Activated CD4-positive, alpha-beta T cell treated with anti-CD3 and anti-CD28 coated beads, Interleukin-2, amount 50 U/mL, for 1 hour (primary cell): ENCODE data around the gene TTC17.
A peak's percentile ranks its signal among the peaks of the same experiment; 100 is the strongest.
"Not testable (repeated sequence)": the region's sequence is repeated elsewhere in the genome, so short reads cannot be mapped to it uniquely, and the experiment has no call there.

Source experiments
- DNase-seq: peaks from one replicate; pipeline ENCODE4 v3.0.0-alpha.2; 2020

Gene TTC17, protein sequence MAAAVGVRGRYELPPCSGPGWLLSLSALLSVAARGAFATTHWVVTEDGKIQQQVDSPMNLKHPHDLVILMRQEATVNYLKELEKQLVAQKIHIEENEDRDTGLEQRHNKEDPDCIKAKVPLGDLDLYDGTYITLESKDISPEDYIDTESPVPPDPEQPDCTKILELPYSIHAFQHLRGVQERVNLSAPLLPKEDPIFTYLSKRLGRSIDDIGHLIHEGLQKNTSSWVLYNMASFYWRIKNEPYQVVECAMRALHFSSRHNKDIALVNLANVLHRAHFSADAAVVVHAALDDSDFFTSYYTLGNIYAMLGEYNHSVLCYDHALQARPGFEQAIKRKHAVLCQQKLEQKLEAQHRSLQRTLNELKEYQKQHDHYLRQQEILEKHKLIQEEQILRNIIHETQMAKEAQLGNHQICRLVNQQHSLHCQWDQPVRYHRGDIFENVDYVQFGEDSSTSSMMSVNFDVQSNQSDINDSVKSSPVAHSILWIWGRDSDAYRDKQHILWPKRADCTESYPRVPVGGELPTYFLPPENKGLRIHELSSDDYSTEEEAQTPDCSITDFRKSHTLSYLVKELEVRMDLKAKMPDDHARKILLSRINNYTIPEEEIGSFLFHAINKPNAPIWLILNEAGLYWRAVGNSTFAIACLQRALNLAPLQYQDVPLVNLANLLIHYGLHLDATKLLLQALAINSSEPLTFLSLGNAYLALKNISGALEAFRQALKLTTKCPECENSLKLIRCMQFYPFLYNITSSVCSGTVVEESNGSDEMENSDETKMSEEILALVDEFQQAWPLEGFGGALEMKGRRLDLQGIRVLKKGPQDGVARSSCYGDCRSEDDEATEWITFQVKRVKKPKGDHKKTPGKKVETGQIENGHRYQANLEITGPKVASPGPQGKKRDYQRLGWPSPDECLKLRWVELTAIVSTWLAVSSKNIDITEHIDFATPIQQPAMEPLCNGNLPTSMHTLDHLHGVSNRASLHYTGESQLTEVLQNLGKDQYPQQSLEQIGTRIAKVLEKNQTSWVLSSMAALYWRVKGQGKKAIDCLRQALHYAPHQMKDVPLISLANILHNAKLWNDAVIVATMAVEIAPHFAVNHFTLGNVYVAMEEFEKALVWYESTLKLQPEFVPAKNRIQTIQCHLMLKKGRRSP

DNA sequence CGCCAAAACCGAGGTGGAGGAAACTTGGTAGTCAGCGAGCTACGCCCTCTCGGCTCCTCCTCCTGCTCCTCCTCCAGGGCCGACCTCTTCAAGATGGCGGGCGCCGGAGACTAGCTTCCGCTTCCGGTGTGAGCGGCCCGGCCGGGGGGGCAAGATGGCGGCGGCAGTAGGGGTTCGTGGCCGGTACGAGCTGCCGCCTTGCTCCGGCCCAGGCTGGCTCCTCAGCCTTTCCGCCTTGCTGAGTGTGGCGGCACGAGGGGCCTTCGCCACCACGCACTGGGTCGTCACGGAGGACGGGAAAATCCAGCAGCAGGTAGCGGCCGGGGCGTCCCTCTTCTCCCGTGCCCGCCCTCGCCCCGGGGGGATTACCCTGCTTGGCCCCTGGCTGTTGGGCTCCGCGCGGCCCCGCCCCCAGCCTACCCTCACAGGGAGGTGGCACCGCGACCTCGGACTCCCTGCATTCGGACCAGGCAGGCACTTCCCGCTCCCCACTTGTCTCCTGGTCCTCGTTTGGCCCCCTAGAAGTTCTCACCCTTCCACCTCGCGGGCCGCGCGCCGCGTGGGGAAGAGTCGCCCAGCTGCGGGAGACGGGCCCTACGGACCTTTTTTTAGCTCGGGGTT is at the start of gene TTC17:
TSS of gene TTC17 (plus strand) at position 120 of the 621 bp plus-strand sequence. CDS start at position 155, 35 bp downstream.
- DNase-seq: peak; percentile 90

DNA sequence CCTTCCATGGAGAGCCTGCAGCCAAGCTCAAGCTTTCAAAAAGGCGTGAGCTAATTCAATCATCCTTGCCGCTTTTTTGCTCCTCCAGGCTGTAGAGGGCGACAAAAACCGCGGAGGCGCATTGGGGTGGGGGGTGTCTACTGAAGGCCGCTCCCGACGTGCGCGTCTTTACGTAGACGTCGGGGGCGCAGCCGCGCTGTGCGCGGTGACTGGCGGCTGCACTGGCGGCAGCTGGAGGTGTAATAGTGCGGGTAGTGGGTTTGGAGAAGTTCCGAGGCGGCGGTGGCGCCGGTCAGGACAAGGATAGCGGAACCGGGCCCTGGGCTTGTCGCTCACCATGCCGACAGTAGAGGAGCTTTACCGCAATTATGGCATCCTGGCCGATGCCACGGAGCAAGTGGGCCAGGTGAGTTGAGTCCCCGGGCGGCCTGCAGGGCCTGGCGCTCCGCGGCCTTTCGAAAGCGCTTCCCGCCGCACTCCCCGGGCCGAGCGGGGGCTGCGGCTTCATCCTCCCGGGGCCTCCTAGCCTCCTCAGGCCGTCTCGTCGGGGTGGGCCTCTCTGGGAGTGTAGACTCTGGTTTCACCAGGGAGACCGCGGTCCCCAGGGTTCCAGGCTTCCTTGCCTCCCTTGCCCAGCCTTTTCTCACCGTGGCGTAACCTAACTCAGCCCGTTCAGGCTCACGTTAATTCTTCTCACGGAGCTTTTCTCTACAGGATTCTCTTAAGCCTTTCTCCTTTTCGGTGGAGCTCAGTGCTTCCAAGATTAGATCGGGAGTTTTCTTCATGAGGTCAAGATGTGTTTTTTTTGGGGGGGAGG is 46.7 kb upstream of the TTC17 start, which contains the start of gene API5:
TSS of gene API5 (plus strand) at position 206 of the 817 bp plus-strand sequence. CDS start at position 338, 132 bp downstream.
- peak; percentile 89 for DNase-seq

DNA sequence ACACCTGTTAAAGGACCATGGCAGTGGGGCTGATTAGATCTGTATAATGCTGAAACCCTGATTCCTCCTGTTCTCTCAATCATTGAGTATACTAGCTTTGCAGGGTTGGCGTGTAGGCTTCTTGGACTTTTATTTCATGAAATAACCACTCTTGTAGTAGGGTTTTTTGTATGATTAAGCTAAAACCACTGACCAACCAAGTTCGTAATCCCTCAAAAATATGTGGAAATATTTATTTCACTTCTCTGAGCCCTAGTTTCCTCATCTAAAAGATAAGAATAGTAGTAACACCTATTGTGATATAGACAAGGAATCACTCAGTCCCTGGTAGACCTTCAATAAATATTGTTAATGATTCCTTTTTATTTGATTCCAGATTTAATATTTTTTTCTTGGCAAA is 42.8 kb upstream of the TTC17 start:
- DNase-seq: no peak

DNA sequence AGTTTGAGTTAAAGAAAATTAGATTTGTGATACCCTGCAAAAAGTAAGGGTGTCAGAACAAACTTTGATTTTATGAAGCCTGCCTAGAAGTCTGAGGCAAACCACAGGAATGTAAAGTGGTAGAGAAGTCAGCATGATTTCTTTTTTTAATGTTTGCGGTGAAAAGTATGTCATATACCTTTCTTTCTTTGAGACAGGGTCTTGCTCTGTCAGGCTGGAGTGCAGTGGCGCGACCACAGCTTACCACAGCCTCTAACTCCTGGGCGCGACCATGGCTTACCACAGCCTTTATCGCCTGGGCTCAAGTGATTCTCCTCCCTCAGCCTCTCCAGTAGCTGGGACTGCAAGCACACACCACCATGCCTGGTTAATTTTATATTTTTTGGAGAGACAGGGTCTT is 42.3 kb upstream of the TTC17 start:
- DNase-seq: no peak

DNA sequence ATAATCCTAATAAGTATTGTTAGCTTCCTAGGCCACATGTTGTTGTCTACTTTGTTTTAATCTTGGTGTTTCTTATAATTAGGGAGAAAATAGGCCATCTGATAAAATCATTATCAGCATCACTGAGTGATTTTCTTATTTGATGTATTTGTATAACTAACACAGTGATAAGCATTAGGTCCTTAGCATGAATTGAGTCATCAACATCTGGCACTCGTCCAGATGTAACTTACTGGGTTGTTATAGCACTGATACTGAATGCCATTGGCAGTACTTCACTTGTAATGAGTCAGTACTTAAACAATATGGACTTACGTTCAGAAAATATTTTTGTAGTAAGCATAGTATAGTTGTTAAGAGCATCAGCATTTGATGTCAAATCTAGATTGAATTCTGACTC is 30.7 kb upstream of the TTC17 start:
- no peak for DNase-seq

DNA sequence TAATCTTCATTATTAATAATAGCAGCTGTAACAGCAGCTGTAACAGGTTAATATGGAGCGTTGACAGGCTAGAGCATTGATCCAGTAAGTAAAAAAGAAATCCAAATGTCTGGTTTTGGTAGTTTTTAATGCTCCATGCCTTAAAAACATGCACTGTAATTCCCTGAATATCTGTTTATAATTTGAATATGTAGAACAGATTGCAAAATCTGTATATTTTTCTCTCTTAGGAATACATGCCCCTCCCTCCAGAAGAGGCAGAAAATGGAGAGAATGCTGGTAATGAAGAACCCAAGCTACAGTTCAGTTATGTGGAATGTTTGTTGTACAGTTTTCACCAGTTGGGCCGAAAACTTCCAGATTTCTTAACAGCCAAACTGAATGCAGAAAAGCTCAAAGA is 30.2 kb upstream of the TTC17 start:
- DNase-seq: no peak

DNA sequence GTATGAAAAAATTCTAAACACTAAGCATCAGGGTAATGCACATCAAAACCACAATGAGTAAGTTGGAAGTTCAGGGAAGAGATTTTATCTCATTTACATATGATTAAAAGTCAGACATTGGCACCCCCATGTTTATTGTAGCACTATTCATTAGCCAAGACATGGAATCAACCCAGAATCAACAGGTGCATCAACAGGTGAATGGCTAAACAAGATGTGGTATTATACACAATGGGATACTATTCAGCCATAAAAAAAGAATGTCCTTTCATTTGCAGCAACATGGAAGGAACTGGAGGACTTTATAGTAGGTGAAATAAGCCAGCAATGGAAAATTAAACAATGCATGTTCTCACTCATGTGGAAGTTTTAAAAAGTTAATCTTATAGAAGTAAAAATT is 17.6 kb upstream of the TTC17 start:
- DNase-seq: no peak

DNA sequence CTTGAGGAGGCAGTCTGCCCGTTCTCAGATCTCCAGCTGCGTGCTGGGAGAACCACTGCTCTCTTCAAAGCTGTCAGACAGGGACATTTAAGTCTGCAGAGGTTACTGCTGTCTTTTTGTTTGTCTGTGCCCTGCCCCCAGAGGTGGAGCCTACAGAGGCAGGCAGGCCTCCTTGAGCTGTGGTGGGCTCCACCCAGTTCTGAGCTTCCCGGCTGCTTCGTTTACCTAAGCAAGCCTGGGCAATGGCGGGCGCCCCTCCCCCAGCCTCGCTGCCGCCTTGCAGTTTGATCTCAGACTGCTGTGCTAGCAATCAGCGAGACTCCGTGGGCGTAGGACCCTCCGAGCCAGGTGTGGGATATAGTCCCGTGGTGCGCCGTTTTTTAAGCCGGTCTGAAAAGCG is 7.3 kb upstream of the TTC17 start:
- DNase-seq: not testable (repeated sequence)

DNA sequence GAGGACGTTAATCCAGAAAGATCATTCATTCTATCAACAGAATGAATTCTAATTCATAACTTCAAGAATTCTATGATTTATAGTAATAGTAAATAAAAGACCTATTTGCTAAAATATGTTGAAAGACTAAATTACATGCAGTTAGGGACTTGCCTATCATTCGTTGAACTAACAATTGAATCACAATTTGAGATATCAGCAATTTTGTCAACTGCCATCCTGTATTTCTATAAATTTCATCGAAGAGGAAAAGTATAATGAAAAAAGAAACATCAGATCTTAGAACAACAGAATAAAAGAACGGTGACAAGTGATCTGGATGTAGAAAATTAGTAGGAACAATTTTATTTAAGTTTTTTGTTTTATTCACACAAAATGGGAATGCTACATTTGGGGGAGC is 4.4 kb upstream of the TTC17 start:
- DNase-seq: no peak

DNA sequence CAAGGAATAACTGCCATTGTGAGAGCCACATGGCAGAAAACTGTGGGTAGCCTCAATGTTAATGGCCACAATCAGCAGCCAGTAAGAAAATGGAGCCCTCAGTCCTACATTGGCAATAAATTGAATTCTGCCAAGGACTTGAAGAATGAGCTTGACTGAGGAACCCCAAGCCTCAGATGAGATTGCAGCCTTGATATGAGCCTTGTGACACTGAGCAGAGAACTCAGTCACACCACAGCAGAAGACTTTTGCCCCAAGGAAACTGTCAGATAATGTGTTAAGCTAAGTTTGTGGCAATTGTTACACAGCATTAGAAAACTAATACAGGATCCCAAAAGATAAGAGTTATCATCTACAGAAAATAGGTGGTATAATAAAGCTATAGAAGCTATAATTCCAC is 2.4 kb upstream of the TTC17 start:
- DNase-seq: no peak

DNA sequence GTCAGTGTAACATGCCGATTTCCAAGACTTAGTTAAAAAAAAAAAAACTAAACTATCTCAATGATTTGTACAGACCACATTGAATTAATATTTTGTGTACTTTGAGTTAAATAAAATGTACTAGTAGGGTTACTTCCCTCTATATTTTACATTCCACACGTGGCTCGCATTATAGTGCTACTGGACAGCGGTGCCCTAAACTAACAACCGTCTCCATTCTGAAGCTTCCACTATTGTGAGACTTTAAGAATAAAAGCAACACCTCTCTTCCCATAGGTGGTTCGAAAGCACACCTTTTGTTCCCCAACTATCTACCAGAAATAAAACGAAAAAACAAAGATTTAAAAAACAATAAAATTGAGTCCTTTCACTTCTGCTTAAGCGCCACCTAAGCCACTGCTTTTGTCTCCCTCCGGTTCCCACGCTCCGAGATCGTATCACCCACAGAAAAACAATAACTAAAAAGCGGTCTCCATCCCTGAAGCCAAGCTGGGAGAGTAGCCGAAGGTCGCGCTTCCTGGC is 380 bp upstream of the TTC17 start:
- DNase-seq: no peak

DNA sequence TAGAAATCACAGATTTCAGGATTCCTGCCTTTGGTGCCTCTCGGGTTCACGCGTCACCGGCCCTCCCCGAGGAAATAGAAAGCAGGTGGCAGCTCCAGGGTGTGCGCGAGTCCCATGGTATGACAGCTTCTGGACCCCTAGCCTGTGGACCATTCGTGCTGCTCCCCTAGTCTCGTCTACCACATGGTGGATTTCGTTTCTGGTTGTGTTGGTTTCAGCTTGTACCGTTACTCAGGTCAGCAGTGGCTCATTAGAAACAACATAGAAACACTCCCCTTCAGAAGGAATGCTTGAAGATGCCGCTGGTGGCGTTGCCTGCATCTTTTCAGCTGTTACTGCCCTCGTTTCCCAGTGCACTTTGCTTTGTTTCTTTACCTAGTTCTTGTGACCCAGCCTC is 700 bp downstream of the TTC17 start:
- DNase-seq: no peak

DNA sequence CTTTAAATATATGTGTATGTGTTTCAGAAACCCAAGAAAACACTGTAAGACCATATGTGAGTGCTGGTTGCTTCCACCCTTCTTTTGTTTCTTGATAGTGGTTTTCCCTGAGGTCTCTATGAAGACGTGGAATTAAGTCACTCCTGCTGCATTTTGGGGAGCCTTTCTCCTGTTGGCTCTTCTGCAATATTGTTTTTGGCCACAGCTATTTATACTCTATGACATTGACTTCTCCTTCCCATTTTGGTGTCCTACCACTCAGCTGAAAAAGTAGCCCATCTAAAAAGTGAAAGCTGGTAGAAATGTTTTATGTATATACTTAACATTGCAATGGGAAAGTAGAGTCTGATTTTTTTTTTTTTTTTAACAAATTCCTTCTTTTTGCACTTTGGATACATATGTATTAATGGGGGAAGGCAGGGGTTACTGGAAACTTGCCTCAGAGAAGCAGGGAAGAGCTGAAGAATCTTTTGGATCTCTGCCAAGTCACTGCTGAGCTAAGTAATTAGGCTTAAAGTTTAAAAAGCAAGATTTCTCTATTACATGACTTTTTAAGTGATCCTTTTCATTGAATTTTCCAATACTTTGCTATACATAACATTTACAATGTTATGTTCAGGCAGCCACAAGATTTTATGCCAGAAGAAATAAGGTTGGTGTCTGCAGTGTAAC is 1.8 kb downstream of the TTC17 start:
- DNase-seq: no peak

DNA sequence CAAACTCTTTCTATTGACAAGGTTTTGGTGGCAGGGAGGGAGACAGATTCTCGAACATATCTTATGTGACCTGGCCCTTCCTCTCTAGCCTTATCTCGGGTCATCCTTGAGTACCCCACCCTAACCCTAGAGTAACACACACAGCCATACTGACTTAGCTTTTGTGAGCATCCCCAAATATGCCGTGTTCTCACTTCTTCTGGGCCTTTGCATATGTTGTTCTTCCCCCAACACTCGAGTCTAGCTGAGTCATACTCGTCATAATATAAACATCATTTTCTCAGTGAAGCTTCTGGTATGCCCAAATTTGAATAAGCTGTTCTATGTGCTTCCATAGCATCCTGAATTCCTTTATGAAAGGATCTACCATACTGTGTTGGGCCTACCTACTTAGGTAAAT is 8.0 kb downstream of the TTC17 start:
- no peak for DNase-seq

DNA sequence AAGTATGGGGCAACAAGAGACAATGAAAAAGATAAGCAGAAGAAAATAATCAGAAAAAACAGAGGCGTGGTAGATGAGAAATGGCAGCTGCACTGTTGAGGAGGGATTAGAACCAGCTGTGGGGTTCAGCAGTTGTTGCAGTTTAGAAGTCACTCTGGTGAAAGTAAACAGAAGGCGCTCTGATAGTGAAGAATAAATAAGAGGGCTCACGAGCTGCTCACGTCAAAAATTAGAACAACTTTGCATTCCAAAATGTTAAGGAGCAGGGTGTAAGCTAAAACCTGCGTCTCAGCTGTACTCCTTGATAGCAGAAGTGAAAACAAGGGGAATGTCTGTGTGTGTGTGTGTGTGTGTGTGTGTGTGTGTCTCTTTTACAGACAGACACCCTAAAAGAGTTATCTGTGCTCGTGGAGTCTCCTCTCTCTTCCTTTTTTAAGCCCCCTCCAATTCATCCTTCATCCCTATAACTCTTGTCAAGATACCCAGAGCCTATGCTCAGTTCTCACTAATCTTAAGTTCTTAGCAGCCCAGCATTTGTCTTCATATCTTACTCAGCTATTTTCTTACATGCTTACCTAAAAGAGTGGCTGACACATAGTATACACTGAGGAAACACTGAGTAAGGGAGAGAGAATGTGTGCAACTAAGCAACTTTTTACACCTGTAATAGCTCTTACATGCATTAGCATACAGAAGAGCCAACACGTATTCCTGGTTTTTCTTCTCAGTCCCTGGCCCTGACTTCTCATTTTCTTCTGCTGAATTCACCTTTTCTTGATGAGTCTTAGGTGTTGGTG is 8.9 kb downstream of the TTC17 start:
- no peak for DNase-seq

DNA sequence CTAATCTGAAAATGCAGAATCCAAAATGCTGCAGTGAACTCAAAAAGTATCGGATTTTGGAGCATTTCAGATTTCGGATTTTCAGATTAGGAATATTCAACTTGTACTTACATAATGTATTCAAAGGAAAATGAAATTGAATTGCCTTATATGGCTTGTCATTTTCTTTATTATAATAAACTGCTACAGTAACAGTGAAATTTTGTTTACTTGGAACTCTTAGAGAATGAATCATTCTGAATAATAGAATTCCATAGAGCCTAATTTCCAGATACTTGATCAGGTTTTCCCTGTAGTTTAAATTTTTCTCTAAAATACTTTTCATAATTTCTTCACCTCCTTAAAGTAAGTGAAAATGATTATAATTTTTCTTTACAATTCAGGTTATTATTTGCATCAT is 17.3 kb downstream of the TTC17 start:
- no peak for DNase-seq

DNA sequence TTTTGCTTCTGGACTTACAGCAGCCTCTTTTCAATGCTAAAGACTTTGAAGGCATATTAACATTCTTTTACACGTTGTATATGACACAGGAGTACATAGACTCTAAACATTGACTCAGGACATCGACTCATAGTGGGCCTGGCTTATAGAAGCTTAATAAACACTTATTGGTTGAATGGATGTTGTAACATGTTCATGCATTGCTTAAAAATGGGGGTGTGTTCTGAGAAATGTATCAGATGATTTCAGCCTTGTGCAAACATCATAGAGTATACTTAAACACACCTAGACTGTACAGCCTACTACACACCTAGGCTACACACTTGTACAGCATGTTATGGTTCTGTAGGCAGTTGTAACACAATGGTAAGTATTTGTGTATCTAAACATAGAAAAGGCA is 17.9 kb downstream of the TTC17 start:
- DNase-seq: no peak

DNA sequence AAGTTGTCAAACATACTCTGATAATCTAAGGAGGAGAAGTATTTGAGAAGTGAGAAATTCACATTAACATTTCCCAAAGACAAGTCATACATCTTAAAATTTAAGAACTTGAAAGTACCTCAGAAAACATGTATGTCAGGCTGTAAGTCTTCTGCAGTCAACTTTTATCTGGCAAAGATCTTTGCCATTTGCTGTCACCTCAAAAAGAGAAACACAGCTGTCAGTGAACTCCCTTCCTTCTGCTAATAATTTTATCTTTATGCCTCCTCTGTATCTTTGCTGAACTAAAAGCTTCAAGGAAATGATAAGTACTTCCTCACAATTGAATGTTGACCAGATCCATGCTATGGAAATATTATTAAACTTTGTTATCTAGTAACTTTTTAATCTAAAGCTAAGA is 18.7 kb downstream of the TTC17 start:
- DNase-seq: no peak

DNA sequence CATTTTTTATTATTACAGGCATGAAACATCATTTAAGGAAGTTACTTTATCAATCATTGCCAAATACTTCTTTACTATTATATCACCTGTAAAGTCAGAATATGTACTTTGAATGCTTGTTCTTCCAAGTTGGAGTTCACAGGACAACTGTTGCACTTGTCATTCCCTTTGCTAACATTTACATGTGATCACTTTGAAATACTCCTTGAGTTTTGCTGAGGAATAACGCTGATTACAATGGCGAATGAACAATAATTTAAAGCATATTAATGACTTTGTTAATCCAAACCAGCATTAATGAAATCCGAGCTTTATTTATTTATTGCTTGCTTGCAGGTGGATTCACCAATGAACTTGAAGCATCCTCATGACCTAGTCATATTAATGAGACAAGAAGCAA is 20.2 kb downstream of the TTC17 start:
- no peak for DNase-seq

DNA sequence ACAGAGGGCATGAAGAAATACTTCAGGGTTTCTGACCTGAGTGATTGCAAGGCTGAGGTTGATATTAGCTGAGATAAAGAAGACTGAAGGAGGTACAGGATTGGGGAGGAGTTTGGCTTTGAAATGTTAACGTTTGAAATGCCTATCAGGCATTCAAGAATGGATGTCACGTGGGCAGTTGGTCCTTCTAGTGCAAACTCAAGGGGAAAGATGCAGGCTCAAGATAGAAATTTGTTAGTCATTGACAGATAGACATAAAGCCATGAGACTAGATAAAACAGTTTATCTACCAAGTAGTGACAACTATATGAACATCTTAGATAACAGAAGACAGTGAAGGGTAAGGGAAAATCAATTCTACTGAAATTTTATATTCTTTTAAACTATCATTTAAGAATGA is 23.1 kb downstream of the TTC17 start:
- no peak for DNase-seq
